H9 (cell line): ENCODE measurements around the gene IDUA. TPM values are rescaled to one million over a fixed set of nuclear protein-coding genes. Genes with fewer than 3 reads are reported as not detected.

Source experiments
- DNase-seq: peaks from one replicate; pipeline ENCODE4 v3.0.0-alpha.2; 2017
- H2AFZ ChIP-seq: one replicate; pipeline ENCODE4 v1.6.1; 2013; ENCODE audit warnings: mild to moderate bottlenecking, low read length, control low read depth, moderate library complexity
- H2AK5ac ChIP-seq: 2 replicates; pipeline ENCODE4 v1.6.1; 2013; ENCODE audit warnings: low read length, control low read depth, mixed read lengths; ENCODE audit not compliant: insufficient read length
- H2BK120ac ChIP-seq: one replicate; pipeline ENCODE4 v1.6.1; 2013; ENCODE audit warnings: low read depth, mild to moderate bottlenecking, low read length, control low read depth, inconsistent platforms; ENCODE audit not compliant: poor library complexity, severe bottlenecking
- H2BK12ac ChIP-seq: 2 replicates; pipeline ENCODE4 v1.6.1; 2013; ENCODE audit warnings: low read length, control low read depth, mixed read lengths, low read depth; ENCODE audit not compliant: insufficient read length
- H2BK15ac ChIP-seq: 2 replicates; pipeline ENCODE4 v1.6.1; 2013; ENCODE audit warnings: low read depth, low read length, control low read depth
- H2BK20ac ChIP-seq: one replicate; pipeline ENCODE4 v1.6.1; 2013; ENCODE audit warnings: low read depth, mild to moderate bottlenecking, low read length, control low read depth, inconsistent platforms; ENCODE audit not compliant: poor library complexity, severe bottlenecking
- H2BK5ac ChIP-seq: 2 replicates; pipeline ENCODE4 v1.6.1; 2013; ENCODE audit warnings: low read length, control low read depth, mixed read lengths; ENCODE audit not compliant: insufficient read length
- H3K14ac ChIP-seq: 2 replicates; pipeline ENCODE4 v1.6.1; 2013; ENCODE audit warnings: low read length, control low read depth; ENCODE audit not compliant: insufficient read depth
- H3K18ac ChIP-seq: 2 replicates; pipeline ENCODE4 v1.6.1; 2013; ENCODE audit warnings: low read depth, mild to moderate bottlenecking, mixed read lengths, low read length, control low read depth; ENCODE audit not compliant: insufficient read length
- H3K23ac ChIP-seq: 2 replicates; pipeline ENCODE4 v1.6.1; 2013; ENCODE audit warnings: low read length, control low read depth, mixed read lengths, low read depth; ENCODE audit not compliant: insufficient read length
- H3K23me2 ChIP-seq: 2 replicates; pipeline ENCODE4 v1.6.1; 2013; ENCODE audit warnings: low read depth, mild to moderate bottlenecking, mixed read lengths, low read length, control low read depth; ENCODE audit not compliant: insufficient read length, poor library complexity, severe bottlenecking
- H3K27ac ChIP-seq: 2 replicates; pipeline ENCODE4 v1.5.1; 2013; ENCODE audit warnings: low read length, control low read depth, mixed read lengths, low read depth; ENCODE audit not compliant: insufficient read length
- H3K27me3 ChIP-seq: 2 replicates; pipeline ENCODE4 v1.6.1; 2013; ENCODE audit warnings: low read length, control low read depth, inconsistent platforms; ENCODE audit not compliant: insufficient read depth
- H3K4ac ChIP-seq: 2 replicates; pipeline ENCODE4 v1.6.1; 2013; ENCODE audit warnings: low read depth, mild to moderate bottlenecking, control low read depth, inconsistent platforms, low read length, moderate library complexity
- H3K4me1 ChIP-seq: 2 replicates; pipeline ENCODE4 v1.6.1; 2013; ENCODE audit warnings: low read length, control low read depth, inconsistent platforms; ENCODE audit not compliant: insufficient read depth
- H3K4me2 ChIP-seq: 2 replicates; pipeline ENCODE4 v1.6.1; 2013; ENCODE audit warnings: low read length, control low read depth, mixed read lengths; ENCODE audit not compliant: insufficient read length, insufficient read depth
- H3K56ac ChIP-seq: 2 replicates; pipeline ENCODE4 v1.6.1; 2013; ENCODE audit warnings: low read depth, mild to moderate bottlenecking, mixed read lengths, low read length, control low read depth; ENCODE audit not compliant: insufficient read length
- H3K79me1 ChIP-seq: 2 replicates; pipeline ENCODE4 v1.6.1; 2013; ENCODE audit warnings: low read depth, mild to moderate bottlenecking, moderate library complexity, low read length, control low read depth, inconsistent platforms; ENCODE audit not compliant: insufficient read depth, poor library complexity, severe bottlenecking
- H3K79me2 ChIP-seq: 2 replicates; pipeline ENCODE4 v1.6.1; 2013; ENCODE audit warnings: low read length, control low read depth, inconsistent platforms; ENCODE audit not compliant: insufficient read depth
- H3K9ac ChIP-seq: 2 replicates; pipeline ENCODE4 v1.6.1; 2013; ENCODE audit warnings: low read length, control low read depth, mixed read lengths; ENCODE audit not compliant: insufficient read length; ENCODE audit errors: extremely low read depth
- H3K9me3 ChIP-seq: one replicate; pipeline ENCODE4 v1.6.1; 2013; ENCODE audit warnings: low read depth, low read length, inconsistent platforms; ENCODE audit not compliant: control insufficient read depth
- H3T11ph ChIP-seq: one replicate; pipeline ENCODE4 v1.6.1; 2013; ENCODE audit warnings: mild to moderate bottlenecking, low read length, control low read depth, inconsistent platforms
- H4K20me1 ChIP-seq: one replicate; pipeline ENCODE4 v1.6.1; 2013; ENCODE audit not compliant: control insufficient read depth, insufficient read length, insufficient read depth
- H4K5ac ChIP-seq: 2 replicates; pipeline ENCODE4 v1.6.1; 2013; ENCODE audit warnings: low read depth, mild to moderate bottlenecking, mixed read lengths, low read length, control low read depth; ENCODE audit not compliant: insufficient read length
- H4K8ac ChIP-seq: replicated peaks from 2 replicates; pipeline ENCODE4 v1.6.1; 2013; ENCODE audit warnings: low read length, control low read depth, mixed read lengths, low read depth; ENCODE audit not compliant: insufficient read length
- H4K91ac ChIP-seq: 2 replicates; pipeline ENCODE4 v1.6.1; 2013; ENCODE audit warnings: low read depth, mild to moderate bottlenecking, moderate library complexity, mixed read lengths, low read length, control low read depth; ENCODE audit not compliant: insufficient read length
- H3K27ac Mint-ChIP-seq, 3 experiments: 2 replicates in 2 of 3; 3 replicates in 1 of 3; pipeline ENCODE4 v1.8.0; 2020 to 2021; ENCODE audit warnings: mixed read lengths in 3 of 3, mild to moderate bottlenecking in 1 of 3, moderate library complexity in 1 of 3
- H3K27me3 Mint-ChIP-seq: 2 replicates; pipeline ENCODE4 v1.8.0; 2021; ENCODE audit warnings: low read depth, mild to moderate bottlenecking, moderate library complexity, mixed read lengths
- H3K36me3 Mint-ChIP-seq, 3 experiments: 2 replicates in 2 of 3; 3 replicates in 1 of 3; pipeline ENCODE4 v1.8.0; 2020 to 2021; ENCODE audit warnings: low read depth in 3 of 3, mixed read lengths in 3 of 3; ENCODE audit not compliant: insufficient read depth in 1 of 3
- H3K4me1 Mint-ChIP-seq, 2 experiments: 2 replicates each; pipeline ENCODE4 v1.8.0; 2020; ENCODE audit warnings: mixed read lengths in 2 of 2
- H3K4me3 Mint-ChIP-seq, 2 experiments: 2 replicates in 1 of 2; 3 replicates in 1 of 2; pipeline ENCODE4 v1.8.0; 2020 to 2021; ENCODE audit warnings: mild to moderate bottlenecking in 2 of 2, mixed read lengths in 2 of 2, moderate library complexity in 1 of 2
- H3K9me3 Mint-ChIP-seq, 2 experiments: 2 replicates in 1 of 2; 3 replicates in 1 of 2; pipeline ENCODE4 v1.8.0; 2020; ENCODE audit warnings: mild to moderate bottlenecking in 2 of 2, mixed read lengths in 2 of 2, moderate library complexity in 1 of 2
- CTCF ChIP-seq: fragments of 200-600 bp; sonication (generic); conservative IDR thresholded peaks from 3 replicates; pipeline ENCODE4 v1.8.0; 2021; ENCODE audit warnings: antibody characterized with exemption, mild to moderate bottlenecking
- WGBS: extraction: QIAGEN DNeasy Blood & Tissue Kit; methylation state at CpG from one replicate; pipeline ENCODE4 v1.1.7; 2013; ENCODE audit warnings: missing lambda C conversion rate, low lambda C conversion rate, mixed read lengths; ENCODE audit not compliant: insufficient read length; ENCODE audit errors: extremely low coverage; 5-methylcytosine and 5-hydroxymethylcytosine counted together
- total RNA-seq: library from RNA; stranded (reverse); gene quantifications from 2 replicates; pipeline ENCODE4 v1.2.1, GENCODE V29; 2021

The IDUA gene
- total RNA-seq, 1 experiment from 2014 or later: 14.5 TPM

GRCh38 chr4:1031346-1031745 lies 44.5 kb downstream of the IDUA start:
- no peak for TF ChIP-seq CTCF
- H3K36me3 Mint-ChIP-seq: no peaks in the 10 kb centered on the region
- Histone ChIP-seq H2BK15ac (no peak overlapping the region), H2BK120ac (no peak overlapping the region), H3K27ac (no peak overlapping the region), H3K56ac (no peak overlapping the region), H3K9ac (no peak overlapping the region), H3K4me2 (no peak overlapping the region), H2AK5ac (no peak overlapping the region), H3K4ac (no peak overlapping the region), H2AFZ (no peak overlapping the region), H2BK5ac (no peak overlapping the region), H4K5ac (no peak overlapping the region), H4K8ac (no peak overlapping the region), H3K79me2 (no peaks in the 10 kb centered on the region), H3K18ac (no peak overlapping the region), H4K91ac (no peak overlapping the region), H3K4me1 (no peaks in the 10 kb centered on the region), H3K14ac (no peak overlapping the region), H3T11ph (no peak overlapping the region), H3K23me2 (no peaks in the 10 kb centered on the region), H3K23ac (no peak overlapping the region), H4K20me1 (no peaks in the 10 kb centered on the region), H3K9me3 (no peaks in the 10 kb centered on the region), H2BK20ac (no peak overlapping the region), H3K27me3 (no peaks in the 10 kb centered on the region), H3K79me1 (no peaks in the 10 kb centered on the region), H2BK12ac (no peak overlapping the region)
- no CpG with 5 or more reads among the region's 8 CpGs for WGBS
- DNase-seq: no peak
- H3K9me3 Mint-ChIP-seq: no peaks in the 10 kb centered on the region
- no peaks in the 10 kb centered on the region for H3K4me1 Mint-ChIP-seq
- no peak overlapping the region for H3K4me3 Mint-ChIP-seq
- no peak overlapping the region for H3K27ac Mint-ChIP-seq
- H3K27me3 Mint-ChIP-seq: no peaks in the 10 kb centered on the region
